ENCODE data around the gene SESN2.

GRCh38 chr1:28244549-28245251, 14.6 kb upstream of the SESN2 start:
- no peak for TF ChIP-seq POLR2A (IDR thresholded peaks at IDR 0.05)
- no peak for TF ChIP-seq CTCF (IDR thresholded peaks at IDR 0.05)
